Superior temporal gyrus (tissue), 1 donor: Measurements from ENCODE around the gene SV2B.

ENCODE experiments used
- DNase-seq: peaks from one replicate; pipeline ENCODE4 v3.0.0-alpha.2; 2016; ENCODE audit errors: extremely low spot score

SV2B gene

GRCh38 chr15:91228383-91228782 is 128.3 kb downstream of the SV2B start:
- no peak for DNase-seq

- no peak for DNase-seq
These were observed 128.8 kb downstream of the SV2B start for GRCh38 chr15:91228890-91229289.

GRCh38 chr15:91231703-91232102 is 131.6 kb downstream of the SV2B start:
- DNase-seq: no peak

- no peak for DNase-seq
These were observed 134.7 kb downstream of the SV2B start for GRCh38 chr15:91234759-91235158.

DNA sequence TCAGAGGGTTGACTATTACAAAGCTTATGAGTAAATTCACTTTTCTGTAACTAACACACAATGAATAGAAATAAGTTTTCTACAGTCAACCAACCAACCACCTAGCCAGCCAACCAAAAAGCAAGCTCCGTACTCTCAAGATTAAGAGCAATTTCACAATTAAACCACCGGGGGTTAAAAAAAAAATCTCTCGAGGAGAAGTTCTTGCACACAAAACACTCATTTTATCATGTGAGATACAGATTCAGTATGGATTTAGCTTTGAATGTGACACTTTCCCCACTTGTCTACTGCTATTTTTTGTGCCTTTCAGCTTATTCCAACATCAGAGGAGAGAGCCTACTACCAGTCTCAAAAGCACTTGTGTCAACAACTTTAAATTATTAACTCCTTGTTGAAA is 135.3 kb downstream of the SV2B start:
- no peak for DNase-seq

DNA sequence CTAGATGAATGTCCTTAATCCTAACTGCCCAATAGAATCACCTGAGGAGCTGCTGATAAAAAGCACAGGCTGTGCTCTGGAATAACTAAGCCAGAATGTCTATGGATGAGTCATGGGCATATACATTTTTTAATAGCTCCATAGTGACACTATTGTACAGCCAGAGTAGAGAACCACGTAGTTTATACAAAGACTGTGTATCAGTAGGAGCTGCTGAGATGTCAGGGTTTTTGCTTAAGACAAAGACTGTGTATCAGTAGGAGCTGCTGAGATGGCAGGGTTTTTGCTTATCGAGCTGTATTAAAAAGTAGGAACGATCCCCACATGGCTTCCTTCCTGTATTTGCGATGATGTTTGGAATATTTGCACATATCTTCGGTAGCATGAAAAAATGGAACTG is 137.4 kb downstream of the SV2B start:
- peak; percentile 35 for DNase-seq

DNA sequence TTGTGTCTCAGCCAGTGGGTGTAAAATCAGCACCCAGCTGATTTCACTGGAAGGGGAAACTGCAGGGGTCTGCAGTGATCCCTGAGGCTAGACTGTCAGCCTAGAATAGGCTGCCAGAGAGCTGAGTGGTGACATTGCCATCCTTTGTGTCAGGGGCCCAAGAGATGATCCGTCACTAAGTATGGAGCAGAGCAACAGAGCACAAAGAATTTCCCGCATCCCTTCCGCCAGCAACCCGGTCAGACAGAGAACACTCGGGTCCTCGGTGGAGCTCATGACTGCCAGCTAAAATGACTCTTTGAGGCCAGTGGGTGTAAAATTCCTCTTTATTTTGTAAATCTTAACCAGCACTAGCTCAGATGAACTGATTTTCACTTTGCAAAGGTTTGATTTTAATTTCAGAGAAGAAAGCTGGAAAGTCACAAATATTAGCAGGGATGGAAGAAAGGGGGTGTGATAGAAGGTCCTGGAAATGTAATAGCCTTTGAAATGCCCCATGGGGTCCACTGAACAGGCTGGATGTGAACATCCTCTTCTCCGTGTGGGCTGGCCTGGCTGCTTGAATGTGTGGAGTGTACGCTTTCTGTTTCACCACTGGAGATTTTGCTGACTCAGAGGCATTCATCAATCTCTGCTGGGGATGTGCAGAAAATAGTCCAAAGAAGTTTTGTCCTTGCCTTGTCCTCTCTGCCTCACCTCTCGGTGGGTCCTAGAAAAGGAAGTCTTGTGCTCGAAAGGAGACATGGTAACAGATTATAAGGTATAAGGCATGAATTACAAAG is 138.8 kb downstream of the SV2B start:
- peak; percentile 39 for DNase-seq

GRCh38 chr15:91243826-91244225 is 143.8 kb downstream of the SV2B start:
- no peak for DNase-seq

GRCh38 chr15:91244919-91245318 is 144.9 kb downstream of the SV2B start:
- no peak for DNase-seq

- no peak for DNase-seq
These were observed 146.9 kb downstream of the SV2B start for GRCh38 chr15:91246998-91247397.

DNA sequence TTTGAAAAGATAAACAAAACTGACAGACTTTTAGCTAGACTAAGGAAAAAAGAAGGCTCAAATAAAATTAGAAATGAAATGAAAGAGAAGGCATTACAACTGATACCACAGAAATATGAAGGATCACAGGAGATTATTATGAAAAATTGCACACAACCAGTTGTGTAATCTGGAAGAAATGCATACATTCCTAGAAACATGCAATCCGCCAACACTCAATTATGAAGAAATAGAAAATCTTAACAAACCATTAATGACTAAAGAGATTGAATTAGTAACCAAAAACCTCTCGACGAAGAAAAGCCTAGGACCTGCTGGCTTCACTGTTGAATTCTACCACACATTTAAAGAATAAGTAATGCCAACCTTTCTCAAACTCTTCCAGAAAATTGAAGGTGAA is 149.5 kb downstream of the SV2B start:
- no peak for DNase-seq

DNA sequence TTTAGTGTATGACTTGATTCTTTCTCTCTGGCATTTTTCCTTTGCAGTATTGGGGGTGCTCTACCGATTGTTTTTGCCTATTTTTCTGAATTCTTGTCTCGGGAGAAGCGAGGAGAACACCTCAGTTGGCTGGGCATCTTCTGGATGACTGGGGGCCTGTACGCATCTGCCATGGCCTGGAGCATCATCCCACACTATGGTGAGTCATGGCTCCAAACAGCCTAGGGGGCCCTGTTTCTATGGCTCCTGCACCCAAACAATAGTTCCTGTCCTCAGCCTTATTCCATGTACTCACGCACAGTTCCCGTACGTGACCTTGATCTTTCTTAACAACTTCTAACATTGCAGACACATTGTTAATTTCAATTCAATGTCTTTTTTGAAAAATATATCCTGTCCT is 152.3 kb downstream of the SV2B start:
- no peak for DNase-seq

DNA sequence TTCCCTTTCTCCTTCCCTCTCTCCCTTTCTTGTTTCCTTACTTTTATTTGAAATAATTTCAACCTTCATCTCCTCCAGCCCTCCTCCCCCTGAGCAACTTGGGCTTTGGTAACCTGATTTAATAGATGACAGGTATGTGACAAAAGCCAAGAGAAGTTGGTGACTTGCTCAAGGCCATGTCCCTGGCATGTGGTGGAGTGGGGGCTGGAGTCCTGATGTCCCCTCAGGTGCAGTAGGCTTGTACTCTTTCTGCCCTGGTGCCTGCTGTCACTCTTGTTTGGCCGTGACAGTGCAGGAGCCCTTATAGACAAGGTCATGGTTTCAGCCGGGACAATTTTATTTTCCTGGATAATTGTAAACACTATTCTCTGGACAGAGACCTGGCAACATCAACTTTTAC is 152.7 kb downstream of the SV2B start:
- DNase-seq: no peak

GRCh38 chr15:91253605-91254004 is 153.5 kb downstream of the SV2B start:
- DNase-seq: no peak

DNA sequence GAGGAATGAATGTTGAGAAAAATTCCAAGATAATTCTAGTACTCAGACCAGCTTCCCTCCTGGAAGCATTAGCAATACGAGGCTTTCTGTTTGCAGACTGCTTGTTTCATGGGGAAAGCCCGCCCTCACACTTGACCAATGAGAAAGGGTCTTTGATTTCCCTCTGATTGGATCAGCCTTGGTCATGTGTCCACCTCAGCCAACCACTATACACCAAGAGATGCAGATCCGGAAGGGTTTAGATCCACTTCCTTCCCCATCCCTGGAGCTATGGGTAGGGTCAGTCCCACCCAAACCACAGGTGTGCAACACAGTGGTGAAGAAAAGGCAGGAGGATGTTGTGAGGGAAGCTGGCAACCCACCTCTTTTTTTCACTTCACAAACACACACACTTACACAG is 154.7 kb downstream of the SV2B start:
- DNase-seq: no peak

- no peak for DNase-seq
These were observed 155.7 kb downstream of the SV2B start for GRCh38 chr15:91255670-91256192.

DNA sequence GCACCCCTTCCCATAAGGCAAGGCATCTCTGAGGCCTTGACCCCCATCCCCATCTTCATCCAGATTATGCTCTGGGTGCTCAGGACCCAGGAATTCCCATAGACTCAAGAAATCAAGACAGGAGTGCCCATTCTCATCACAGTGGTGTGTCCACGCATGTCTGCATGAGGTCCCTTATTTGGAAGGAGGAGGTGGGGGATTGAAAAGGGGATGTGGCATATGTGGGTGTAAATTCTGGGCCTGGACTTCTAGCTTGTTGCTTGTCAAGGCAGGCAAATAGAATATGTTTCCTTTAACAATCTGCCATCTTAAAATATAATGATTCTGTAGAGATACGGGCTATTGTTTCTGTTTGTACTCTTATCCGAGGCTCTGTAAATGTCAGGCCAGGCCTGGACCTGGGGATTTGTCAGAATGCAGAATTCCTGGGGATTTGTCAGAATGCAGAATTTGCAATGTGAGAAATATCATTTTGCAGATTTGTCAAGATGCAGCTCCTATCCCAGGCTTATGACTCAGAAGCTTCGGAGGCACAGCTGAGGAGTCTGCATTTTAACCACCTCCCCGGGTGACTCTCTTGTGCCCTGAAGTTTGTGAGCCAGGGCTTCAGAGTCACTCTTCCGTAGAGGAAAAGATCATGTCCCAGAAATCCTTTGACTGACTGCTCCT is 157.8 kb downstream of the SV2B start:
- peak; percentile 39 for DNase-seq

GRCh38 chr15:91258415-91258759 is 158.3 kb downstream of the SV2B start:
- no peak for DNase-seq

DNA sequence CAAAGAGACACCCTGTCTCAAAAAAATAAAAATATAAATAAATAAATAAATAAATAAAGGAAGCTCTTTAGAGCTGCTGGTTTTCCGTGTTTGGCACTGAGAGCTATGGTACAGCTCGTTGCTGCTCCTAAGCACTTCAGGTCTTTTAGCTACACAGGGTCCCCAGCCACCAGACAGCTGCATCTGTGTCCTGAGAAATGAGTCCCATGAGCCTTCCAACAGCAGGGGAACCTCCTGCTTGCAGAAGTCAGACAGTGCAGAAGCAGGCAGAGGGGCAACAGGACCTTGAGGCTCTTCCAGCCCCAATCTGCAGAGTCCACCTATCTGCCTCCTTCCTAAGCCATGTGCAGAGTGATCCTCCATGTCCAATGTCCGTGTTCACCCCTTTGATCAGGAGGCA is 159.0 kb downstream of the SV2B start:
- DNase-seq: no peak

DNA sequence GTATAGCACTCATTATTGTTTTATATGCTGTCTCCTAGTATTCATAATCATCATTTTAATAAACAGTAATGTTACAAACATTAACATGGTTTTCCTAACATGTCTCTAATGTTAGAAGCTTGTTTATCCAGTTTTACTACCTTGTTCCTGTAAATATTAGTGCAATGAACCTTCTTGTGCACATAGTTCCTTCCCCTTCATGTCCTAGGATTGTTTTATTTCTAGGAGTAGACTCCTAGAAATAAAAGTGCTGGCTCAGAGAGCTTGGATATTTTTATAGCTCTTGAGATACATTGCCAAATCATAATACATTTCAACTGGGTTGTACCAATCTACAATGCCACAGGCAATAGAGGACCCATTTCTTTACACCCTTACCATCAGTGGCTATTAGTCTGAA is 161.3 kb downstream of the SV2B start:
- DNase-seq: no peak

- no peak for DNase-seq
These were observed 163.8 kb downstream of the SV2B start for GRCh38 chr15:91263632-91264531.

GRCh38 chr15:91264651-91265351 is 164.7 kb downstream of the SV2B start:
- DNase-seq: no peak
